Glomerular endothelial cell (primary cell): ENCODE measurements around the gene LPCAT2. TPM values are rescaled to one million over a fixed set of nuclear protein-coding genes. Genes with fewer than 3 reads are reported as not detected.

Source experiments
- DNase-seq: peaks from one replicate; pipeline ENCODE4 v3.0.0-alpha.2; 2011; ENCODE audit warnings: low read depth, low spot score; ENCODE audit errors: extremely low read depth
- total RNA-seq: library from RNA; depleted of rRNA; stranded (reverse); fragments of >200 nt; gene quantifications from 2 replicates; pipeline ENCODE4 v1.2.3, GENCODE V29; 2015

The LPCAT2 gene
- total RNA-seq, 1 donor from 2014 or later, result 28.5 TPM

DNA sequence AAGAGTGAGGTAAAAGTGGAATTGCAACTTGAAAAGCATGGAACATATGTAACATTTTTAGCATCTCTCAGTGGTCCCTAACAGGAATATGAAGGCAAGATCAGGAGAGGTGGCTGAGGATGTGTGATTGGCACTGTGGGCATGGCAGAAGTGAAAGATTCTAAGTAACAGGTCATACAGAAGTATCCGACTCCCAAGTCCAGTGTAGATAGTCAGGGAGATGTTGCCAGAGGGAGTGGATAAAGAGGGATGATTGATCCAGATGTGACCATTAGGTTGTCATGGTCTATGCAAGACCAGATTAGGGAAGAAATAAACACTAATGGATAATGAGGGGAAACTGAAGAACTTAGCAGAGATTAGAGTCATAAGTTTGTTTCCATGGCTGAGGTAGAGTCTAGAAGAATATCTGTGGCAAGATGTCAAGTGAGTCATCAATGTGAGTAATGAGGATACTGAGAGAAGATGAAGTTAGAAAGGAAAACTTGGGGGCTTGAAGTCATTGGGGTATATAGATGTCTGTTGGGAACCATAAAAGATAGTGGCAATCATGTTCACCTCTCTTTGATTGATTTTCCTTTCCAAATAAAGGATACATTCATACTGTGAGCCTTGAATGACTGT is 33.7 kb downstream of the LPCAT2 start:
- no peak for DNase-seq

DNA sequence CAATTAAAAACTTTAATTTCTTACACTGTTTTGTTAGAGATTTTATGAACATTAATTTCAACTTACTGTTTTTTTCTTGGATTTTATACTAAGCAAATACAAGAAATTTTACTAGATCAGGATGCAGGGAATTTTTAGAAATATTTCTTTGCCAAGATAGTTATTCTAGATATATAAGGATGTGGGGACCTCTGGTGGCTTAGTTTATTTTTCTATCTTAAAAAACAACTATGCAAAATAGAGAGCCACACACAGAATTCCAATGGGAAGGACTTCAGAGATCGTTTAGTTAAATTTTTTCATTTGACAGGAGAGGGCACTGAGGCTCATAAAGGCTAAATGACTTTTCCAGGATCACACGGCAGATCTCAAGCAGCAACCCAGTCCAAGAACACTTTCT is 34.6 kb downstream of the LPCAT2 start:
- DNase-seq, result no peak

DNA sequence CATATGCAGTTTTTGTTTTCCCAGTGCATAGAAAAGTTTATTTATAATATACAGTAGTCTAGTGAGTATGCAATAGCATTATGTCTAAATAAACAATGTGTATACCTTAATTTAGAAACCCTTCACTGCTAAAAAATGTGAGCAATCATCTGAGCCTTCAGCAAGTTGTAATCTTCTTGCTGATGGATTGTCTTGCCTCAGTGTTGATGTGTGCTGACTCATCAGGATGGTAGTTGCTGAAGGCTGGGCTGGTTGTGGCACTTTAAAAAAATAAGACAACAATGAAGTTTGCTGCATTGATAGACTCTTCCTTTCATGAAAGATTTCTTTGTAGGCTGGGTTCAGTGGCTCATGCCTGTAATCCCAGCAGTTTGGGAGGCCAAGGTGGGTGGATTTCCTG is 43.7 kb downstream of the LPCAT2 start:
- no peak for DNase-seq

DNA sequence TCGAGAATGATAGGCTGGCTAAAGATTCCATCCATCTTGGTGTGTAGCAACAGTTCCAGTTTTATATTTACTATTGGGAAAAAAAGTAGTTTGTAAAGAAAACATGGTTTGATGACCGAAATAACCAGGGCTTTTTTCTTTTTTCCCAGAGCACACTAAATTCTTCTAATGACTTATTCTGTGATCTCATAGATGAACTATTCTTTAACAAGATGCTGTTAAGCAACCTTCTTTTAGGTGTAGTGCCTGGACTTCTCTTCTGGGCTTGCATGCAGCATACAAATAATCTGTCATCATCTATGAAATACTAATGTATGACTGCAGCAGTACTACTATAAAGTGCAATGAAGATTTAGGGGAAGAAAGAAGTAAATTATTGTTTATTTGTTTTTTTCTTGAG is 46.6 kb downstream of the LPCAT2 start:
- DNase-seq, result no peak

DNA sequence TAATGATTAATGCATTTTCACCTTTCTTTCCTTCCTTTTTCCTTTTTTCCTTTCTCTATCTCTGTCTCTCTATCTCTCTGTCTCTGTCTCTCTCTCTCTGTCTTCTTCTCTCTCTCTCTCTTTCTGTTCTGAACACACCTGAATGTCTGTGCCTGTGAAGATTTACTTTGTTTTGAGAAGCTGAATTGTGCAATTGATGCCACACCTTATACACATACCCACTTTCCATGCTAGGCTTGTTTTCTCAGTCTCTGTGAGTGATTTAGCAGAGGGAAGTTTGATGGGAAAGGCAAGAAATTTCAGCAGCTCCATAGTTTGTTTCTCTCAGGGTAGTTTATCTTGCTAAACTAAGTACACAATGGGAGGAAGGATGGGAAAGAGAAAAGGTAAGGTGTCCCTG is 48.3 kb downstream of the LPCAT2 start:
- no peak for DNase-seq

DNA sequence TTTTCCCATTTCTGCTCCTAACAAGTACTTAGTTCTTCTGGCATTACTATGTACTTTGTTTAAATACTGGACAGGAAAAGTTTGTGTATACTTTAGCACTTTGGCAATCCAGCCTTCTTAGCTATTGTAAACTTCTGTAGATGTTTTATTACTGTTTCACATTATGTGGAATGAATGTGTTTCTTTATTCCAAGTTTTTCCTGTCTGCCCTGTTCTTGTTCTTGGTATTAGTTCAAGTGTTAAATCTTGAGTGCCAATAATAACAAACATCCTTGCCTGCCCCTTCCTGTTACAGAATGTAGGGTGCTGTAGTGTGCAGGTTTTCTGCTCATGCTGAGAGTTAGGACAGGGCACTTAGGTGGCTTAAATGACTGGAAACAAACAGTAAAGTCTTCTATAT is 50.4 kb downstream of the LPCAT2 start:
- DNase-seq, result no peak

DNA sequence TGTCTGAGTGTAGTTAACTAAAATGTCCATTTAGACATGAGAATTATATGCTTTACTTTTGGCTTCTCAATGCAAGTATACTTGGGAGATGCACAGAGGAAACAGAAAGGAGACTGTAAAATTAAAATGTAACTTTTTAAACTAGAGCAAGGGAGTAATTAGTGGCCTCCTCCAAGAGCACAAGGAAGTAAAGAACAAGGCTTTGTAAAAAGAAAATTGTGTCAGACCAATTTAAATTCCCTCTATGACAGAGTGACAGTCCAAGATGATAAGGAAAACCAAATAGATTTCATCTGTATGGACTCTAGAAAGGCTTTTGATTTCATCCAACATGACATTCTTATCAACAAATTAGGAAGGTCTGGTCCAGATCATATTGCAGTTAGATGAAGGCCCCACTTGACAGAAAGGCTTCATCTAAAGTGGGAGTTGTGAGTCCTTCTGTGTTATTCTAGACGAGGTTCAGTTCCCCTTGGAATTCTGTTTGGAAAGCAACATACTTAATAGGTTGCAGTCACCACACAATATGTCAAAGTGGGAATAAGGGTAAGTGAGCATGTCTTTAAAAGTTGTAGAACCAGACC is 51.2 kb downstream of the LPCAT2 start:
- no peak for DNase-seq

DNA sequence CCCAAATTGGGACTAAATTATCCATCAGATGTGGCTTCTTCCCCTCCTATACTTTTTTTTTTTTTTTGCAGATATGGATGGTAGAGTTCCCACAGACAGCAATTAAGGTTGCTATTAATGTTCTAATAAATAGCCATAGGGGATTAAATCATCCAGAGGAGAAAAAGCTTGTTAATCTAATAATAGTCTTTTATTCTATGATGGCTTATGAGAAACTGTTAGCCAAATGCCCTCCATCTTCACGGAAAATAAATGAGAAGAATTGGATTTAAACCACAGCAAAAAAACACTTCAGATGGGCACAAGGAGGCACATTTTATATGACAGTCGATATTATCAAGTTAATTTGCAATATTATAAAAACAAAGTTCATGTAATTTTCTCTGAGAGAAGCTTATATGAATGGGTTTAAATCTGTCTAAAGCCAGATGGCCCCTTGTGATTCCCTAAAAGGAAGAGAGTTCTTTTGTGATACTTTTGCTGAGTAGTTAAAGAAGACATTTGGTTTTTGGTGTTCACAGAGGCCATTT is 52.5 kb downstream of the LPCAT2 start:
- DNase-seq, result no peak

DNA sequence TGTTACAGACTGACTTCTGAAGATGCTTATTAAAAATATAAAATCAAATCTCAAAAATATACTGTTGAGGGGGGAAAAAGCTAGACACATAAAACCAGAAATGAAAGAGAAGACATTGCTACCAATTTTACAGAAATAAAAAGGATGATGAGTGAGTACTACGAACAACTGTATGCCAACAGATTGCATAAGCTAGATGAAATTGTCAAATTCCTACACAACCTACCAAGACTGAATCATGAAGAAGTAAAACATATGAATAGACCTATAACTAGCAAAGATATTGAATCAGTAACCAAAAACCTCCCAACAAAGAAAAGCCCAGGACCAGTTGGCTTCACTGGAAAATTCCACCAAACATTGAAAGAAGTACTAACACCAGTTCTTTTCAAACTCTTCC is 54.1 kb downstream of the LPCAT2 start:
- no peak for DNase-seq

DNA sequence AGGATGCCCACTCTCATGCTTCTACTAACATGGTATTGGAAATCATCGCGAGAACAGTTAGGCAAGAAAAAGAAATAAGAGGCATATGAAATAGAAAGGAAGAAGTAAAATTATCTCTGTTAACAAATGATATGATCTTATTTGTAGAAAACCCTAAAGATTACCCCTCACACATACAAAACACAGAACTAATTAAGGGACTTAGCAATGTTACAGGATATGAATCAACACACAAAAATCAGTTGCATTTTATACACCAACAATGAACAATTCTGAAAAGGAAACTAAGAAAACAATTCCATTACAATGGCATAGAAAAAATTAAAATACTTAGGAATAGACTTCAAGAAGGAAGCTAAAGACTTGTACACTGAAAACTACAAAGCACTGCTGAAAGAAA is 54.9 kb downstream of the LPCAT2 start:
- no peak for DNase-seq

DNA sequence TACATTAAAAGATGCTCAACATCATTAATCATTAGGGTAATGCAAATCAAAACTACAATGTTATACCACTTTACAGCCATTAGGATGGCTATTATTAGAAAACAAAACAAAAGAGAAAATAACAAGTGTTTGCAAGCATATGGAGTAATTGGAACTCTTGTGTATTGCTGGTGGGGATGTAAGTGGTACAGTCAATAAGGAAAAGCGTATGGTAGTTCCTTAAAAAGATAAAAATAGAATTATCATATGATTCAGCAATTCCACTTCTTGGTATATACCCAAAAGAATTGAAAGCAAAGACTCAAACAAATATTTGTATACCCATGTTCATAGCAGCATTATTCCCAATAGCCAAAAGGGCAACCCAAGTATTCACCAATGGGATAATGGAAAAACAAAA is 56.2 kb downstream of the LPCAT2 start:
- no peak for DNase-seq

DNA sequence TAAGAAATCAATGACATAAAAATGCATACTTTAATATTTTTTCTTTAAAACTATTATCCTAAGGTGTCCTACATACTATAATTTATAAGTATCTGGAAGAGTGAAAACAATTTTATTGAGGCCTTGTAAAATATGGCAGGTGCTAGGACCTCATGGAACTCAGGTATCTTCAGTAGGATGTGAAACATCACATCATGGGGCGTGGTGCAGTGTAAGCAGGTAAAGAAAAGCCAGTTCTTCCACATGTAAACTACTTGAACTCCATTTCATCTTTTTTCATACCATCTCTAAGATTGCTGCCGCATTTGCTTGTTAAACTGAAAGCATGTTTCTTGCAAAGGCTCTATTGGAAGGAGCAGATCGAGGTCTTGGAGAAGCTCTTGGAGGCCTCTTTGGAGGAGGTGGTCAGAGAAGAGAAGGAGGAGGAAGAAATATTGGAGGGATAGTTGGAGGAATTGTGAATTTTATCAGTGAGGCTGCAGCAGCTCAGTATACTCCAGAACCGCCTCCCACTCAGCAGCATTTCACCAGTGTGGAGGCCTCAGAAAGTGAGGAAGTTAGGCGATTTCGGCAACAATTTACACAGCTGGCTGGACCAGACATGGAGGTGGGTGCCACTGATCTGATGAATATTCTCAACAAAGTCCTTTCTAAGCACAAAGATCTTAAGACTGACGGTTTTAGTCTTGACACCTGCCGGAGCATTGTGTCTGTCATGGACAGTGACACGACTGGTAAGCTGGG is 57.7 kb downstream of the LPCAT2 start, which contains the start of gene CAPNS2:
TSS of gene CAPNS2 (plus strand) at position 253 of the 744 bp plus-strand sequence. CDS start at position 326, 73 bp downstream.
- no peak for DNase-seq

DNA sequence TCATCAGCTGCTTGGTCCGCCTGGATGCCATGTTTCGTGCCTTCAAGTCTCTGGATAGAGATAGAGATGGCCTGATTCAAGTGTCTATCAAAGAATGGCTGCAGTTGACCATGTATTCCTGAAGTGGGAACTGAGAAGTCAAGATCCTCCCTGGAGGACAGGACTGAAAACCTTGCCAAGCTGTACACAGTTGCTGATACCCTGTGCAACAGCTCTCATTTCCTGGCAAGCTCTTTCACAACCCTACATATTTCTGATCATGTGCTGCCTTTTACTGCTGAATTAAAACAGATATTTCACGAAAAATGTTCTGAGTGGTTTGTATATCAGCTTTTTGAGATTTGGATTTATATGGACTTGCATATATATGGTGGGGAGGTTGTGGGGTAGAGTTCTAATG is 58.5 kb downstream of the LPCAT2 start:
- no peak for DNase-seq

DNA sequence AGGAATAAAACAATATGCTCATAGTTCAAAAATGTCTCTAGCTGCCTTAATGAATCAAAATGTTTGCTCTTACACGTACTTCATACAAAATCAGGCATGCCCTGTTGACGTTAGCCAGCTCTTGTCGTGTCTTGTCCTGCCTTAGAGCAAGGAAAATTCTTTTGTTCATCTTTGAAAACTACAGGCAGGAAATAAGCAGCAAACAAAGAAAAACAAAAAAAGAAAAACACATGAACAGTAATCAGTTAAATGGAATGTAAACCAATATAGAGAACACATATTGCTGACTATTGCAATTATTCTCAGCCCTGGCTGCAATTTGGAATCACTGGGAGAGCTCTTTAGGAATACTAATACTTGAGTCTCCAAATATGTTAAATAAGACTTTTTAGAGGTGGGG is 59.3 kb downstream of the LPCAT2 start:
- DNase-seq, result no peak

DNA sequence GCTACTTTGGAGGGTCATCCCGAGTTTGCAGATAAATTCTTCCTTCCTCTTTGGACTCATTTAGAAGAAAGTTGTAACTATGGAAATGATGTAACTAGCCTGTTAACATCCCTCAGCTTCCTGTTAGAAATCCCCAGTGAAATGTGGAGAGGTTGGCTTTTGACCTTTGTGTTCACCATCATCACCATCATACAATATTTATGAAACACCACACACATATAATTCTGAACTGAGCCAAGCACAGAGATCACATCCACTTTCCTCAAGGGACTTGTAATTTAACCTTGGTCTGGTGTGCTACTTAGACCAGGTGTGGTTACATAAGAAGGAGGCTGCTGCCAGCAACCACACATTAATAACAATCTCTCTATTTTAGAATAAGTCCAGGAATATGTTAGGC is 60.2 kb downstream of the LPCAT2 start:
- DNase-seq, result no peak

DNA sequence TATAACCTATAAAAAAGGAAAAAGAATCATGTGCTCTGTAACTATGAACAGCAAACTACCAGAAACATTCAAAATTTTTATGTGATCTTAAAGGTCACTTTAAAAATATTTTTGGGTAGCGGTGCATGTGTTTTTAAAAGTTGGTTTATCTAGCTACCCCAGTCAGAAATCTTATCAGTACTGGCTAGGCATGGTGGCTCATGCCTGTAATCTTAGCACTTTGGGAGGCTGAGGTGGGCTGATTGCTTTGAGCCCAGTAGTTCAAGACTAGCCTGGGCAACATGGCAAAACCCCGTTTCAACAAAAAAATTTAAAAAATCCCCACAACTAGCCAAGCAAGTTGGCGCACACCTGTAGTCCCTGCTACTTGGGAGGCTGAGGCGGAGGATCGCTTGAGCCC is 61.3 kb downstream of the LPCAT2 start:
- DNase-seq, result no peak

DNA sequence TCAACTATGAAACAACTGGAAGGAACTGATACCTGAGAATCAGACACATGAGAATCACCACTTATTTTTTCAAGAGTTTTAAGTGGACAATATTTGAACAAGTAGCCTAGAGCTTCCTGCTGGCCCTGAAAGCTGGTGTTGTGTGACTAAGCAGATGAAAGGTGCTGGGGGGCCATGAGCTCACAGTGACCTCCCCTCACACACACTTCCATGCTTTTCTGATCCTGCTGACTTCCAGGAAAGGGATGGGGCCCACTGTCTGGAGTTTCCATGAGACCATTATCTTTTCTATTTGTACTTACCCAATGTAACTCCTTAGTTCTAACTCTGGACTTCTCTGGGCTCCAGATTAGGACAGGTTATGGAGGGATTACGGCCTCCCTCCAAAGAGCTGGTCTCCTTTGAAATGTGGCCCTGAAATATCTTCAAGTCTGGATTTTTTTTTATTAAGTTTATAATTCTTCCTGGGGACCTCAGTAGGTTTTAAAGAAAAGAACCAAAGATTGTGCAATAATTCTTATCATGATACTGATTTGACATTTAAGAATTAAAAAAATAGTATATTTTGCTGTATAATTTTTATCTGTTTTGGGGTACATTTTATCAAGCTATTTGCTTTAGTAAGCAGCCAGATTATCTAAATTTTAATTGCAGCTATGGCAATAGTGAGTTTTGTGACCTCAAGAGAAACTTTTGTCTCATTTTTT is 62.5 kb downstream of the LPCAT2 start:
- no peak for DNase-seq

DNA sequence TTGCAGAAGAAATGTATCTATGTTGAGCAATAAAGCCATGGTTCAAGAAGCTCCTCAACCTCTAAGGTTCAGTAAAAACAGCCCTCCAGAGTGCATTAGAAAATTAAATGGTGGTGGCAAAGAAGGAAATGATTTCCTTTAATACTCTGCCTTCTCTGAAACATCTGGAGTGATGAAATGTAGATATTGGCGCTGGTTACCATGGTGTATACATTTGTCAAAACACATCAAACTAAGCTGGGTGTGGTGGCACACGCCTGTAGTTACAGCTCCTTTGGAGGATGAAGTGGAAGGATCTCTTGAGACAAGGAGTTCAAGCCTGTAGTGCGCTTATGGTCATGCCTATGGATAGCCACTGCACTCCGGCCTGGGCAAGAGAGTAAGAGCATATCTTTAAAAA is 63.6 kb downstream of the LPCAT2 start:
- no peak for DNase-seq

DNA sequence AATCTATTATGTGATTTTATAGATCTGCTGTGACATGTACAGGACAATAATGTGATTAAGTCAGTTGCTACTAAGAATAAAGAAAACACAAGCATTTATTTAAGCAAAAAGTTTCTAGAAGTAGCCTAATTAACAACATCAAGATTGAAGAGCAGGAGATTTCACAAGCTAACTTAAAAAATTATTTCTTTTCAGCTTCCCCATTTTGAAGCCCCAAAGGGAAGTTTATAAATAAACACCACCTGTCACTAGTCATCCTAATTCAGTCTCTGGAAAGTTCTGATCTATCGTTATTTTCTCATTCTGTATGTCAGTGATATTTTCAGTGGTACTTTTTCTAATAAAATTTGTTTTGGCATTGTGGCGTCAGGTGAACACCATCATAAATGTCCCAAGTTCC is 65.9 kb downstream of the LPCAT2 start:
- no peak for DNase-seq

DNA sequence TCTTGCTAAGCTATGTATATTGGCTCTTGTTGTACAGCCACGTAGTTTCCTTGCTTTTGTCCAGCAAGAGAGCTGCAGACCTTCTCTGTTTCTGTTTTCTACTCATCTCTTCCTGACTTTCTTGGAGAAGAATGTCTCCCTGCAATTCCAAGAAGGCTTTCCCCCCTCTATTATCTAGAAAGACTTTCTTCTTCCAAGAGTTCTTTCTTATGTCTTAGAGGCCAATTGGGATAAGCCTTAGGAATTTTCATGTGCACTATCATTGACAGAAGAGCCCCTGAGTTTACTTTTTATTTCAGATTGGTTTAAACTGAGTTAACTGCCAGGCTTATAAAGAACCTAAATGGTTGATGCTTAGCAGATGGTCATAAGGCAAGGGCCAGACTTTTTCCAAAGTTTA is 66.6 kb downstream of the LPCAT2 start:
- no peak for DNase-seq

DNA sequence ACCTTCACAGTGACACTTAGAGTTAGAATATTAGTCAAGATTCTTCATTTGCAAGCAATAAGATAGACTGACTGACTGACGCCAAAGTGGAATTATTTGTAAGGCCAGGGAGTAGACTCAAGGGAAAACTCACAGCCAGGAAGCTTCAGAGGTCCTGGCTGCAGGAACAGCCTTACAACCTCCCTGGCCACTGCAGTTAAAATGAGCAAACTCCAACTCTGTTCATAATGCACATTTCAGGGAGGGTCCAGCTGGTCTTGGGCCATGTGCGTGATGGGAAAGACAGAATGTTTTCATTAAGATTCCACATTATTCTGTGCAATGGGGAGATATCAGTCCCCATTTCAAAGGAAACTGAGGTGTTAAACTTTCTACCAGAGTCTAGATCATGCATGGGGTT is 67.5 kb downstream of the LPCAT2 start:
- DNase-seq, result no peak
